Immature natural killer cell (primary cell): Measurements from ENCODE around the gene PLEKHA1. TPM values are rescaled to one million over a fixed set of nuclear protein-coding genes. Genes with fewer than 3 reads are reported as not detected.

Experiments used
- DNase-seq, 3 donors: peaks; one replicate each; pipeline ENCODE4 v3.0.0; 2022; ENCODE audit warnings: mixed read lengths in 1 of 3
- H3K27ac Mint-ChIP-seq, 6 donors: one replicate each; pipeline ENCODE4 v1.8.0; 2020; ENCODE audit warnings: mixed read lengths in 6 of 6, mild to moderate bottlenecking in 5 of 6, inconsistent platforms in 4 of 6, moderate library complexity in 3 of 6
- H3K27me3 Mint-ChIP-seq, 3 donors: one replicate each; pipeline ENCODE4 v1.8.0; 2020 to 2021; ENCODE audit warnings: low read depth in 3 of 3, mild to moderate bottlenecking in 3 of 3, mixed read lengths in 3 of 3, moderate library complexity in 3 of 3, inconsistent platforms in 1 of 3
- H3K36me3 Mint-ChIP-seq, 3 donors: one replicate each; pipeline ENCODE4 v1.8.0; 2020; ENCODE audit warnings: mixed read lengths in 3 of 3, inconsistent platforms in 2 of 3, mild to moderate bottlenecking in 2 of 3
- H3K4me1 Mint-ChIP-seq, 2 donors: one replicate each; pipeline ENCODE4 v1.8.0; 2020; ENCODE audit warnings: inconsistent platforms in 2 of 2, mild to moderate bottlenecking in 2 of 2, mixed read lengths in 2 of 2, moderate library complexity in 1 of 2
- H3K4me3 Mint-ChIP-seq, 5 donors: one replicate each; pipeline ENCODE4 v1.8.0; 2020; ENCODE audit warnings: mild to moderate bottlenecking in 5 of 5, mixed read lengths in 5 of 5, inconsistent platforms in 3 of 5, moderate library complexity in 3 of 5
- H3K9me3 Mint-ChIP-seq, 6 donors: one replicate each; pipeline ENCODE4 v1.8.0; 2020; ENCODE audit warnings: mild to moderate bottlenecking in 6 of 6, mixed read lengths in 6 of 6, inconsistent platforms in 4 of 6, moderate library complexity in 3 of 6
- polyA plus RNA-seq, 3 donors: library from polyadenylated mRNA; unstranded; fragments of 300-500 nt; fragmentation: Illumina TruSeq; gene quantifications; one replicate each; pipeline ENCODE4 v1.2.3, GENCODE V29; 2021

PLEKHA1 gene
- polyA plus RNA-seq, 3 donors from 2014 or later, result 134 to 142 (median 140) TPM

DNA sequence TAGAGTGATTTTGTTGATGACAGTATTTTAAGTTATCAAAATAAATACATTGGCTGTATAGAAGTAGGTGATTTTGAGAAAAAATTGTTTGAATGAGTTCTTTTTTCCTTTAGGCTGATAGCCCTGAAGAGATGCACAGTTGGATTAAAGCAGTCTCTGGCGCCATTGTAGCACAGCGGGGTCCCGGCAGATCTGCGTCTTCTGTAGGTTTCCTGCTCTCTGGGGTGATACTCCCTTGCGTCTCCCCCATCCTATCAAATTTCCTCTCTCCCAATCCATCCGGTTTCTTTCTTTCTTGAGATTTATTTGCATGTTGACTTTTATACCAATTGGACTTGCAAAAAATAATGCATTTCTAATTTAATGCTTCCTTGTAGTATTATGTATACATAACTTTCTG lies 52.3 kb downstream of the PLEKHA1 start:
- H3K36me3 Mint-ChIP-seq, result peaks cover 19 to 42% (median 32%) of the 10 kb centered on the region in 3 donors
- no peak for DNase-seq
- peak overlapping the region; percentile 14 to 51 (median 30) for H3K4me3 Mint-ChIP-seq
- peak overlapping the region; percentile 20 to 88 (median 83) for H3K27ac Mint-ChIP-seq
- no peaks in the 10 kb centered on the region for H3K27me3 Mint-ChIP-seq
- no peaks in the 10 kb centered on the region for H3K9me3 Mint-ChIP-seq
- H3K4me1 Mint-ChIP-seq, result peaks cover 59 to 63% of the 10 kb centered on the region in 2 donors

DNA sequence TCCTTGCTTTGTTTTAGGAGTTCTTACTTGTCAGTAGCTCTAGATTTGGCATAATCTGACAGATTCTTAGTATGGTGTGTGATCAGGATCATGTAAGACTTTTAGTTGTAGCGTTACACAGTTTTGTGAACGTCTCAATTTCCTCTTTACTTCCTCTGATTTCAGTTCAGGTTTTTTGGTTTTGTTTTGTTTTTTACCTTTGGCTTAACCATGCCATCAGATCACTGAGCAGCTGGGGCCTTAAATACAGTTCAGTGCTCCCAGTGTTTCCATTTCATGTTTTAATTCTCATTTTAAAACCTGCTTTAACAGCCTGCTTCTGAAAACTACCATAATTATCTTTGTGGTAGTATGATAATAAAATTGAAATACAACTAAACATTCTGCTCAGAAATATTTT lies 52.8 kb downstream of the PLEKHA1 start:
- no peak for DNase-seq
- Mint-ChIP-seq H3K9me3 (no peaks in the 10 kb centered on the region), H3K4me1 (peaks cover 55 to 61% of the 10 kb centered on the region in 2 donors), H3K4me3 (peak overlapping the region; percentile 14 to 51 (median 30)), H3K27ac (peak overlapping the region; percentile 20 to 88 (median 83)), H3K36me3 (peaks cover 20 to 45% (median 32%) of the 10 kb centered on the region in 3 donors), H3K27me3 (no peaks in the 10 kb centered on the region)

- peak; percentile 47 to 56 (median 50) for DNase-seq
- peaks cover 0 to 3% (median 0%) of the 10 kb centered on the region in 6 donors for H3K9me3 Mint-ChIP-seq
- H3K4me3 Mint-ChIP-seq, result no peak overlapping the region
- H3K27ac Mint-ChIP-seq, result peak overlapping the region in 2 of 6 donors; percentile 46 to 51
- H3K27me3 Mint-ChIP-seq, result peaks cover 0 to 2% (median 0%) of the 10 kb centered on the region in 3 donors
- H3K4me1 Mint-ChIP-seq, result peaks cover 6 to 21% of the 10 kb centered on the region in 2 donors
- peaks cover 13 to 27% (median 17%) of the 10 kb centered on the region in 3 donors for H3K36me3 Mint-ChIP-seq
Measured at GRCh38 chr10:122435212-122435827, 60.8 kb downstream of the PLEKHA1 start.

DNA sequence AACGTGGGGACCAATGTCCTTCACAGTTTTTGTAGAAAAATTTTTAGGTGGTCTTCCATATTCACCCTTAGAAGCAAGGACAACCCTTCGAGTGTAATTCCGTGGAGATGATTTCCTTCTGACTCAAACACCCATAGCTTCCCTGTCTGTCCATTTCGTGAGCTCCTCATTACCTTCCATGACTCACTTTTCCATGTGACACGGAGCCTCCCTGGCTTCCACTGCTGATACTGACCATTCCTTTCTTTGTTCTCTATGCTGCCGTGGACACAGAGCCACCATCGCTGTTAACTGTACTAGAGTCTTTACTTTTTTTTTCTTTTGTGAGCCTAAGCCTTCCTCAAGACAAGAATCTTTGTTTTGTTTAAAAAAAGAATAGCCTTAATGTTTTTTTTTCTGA lies 67.5 kb downstream of the PLEKHA1 start:
- Mint-ChIP-seq H3K27ac (no peak overlapping the region), H3K36me3 (peaks cover 7 to 11% (median 11%) of the 10 kb centered on the region in 3 donors), H3K27me3 (peaks cover 0 to 2% (median 1%) of the 10 kb centered on the region in 3 donors), H3K9me3 (peaks cover 0 to 3% (median 0%) of the 10 kb centered on the region in 6 donors), H3K4me1 (no peaks in the 10 kb centered on the region), H3K4me3 (no peak overlapping the region)
- DNase-seq, result no peak

DNA sequence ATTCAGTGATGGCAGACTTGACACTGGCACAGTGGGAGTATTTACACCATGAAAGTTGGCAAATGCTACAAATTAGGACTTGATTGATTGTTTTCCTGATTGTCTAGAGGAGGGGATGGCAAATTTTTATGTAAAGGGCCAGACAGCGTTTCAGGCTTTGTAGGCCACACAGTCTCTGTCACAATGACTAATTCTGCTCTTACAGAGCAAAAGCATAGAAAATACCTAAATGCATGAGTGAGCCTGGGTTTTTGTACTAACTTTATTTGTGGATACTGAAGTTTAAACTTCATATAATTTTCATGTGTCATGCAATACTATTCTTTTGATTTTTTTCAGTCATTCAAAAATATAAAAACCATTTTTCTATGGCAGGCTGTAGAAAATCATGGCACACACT lies 71.0 kb downstream of the PLEKHA1 start:
- H3K4me3 Mint-ChIP-seq, result no peak overlapping the region
- no peak overlapping the region for H3K27ac Mint-ChIP-seq
- H3K27me3 Mint-ChIP-seq, result peaks cover 2 to 11% (median 3%) of the 10 kb centered on the region in 3 donors
- no peaks in the 10 kb centered on the region for H3K4me1 Mint-ChIP-seq
- H3K9me3 Mint-ChIP-seq, result no peaks in the 10 kb centered on the region
- DNase-seq, result no peak
- peaks cover 0 to 1% (median 0%) of the 10 kb centered on the region in 3 donors for H3K36me3 Mint-ChIP-seq

GRCh38 chr10:122445904-122446303 lies 71.4 kb downstream of the PLEKHA1 start:
- no peaks in the 10 kb centered on the region for H3K4me1 Mint-ChIP-seq
- DNase-seq, result no peak

DNA sequence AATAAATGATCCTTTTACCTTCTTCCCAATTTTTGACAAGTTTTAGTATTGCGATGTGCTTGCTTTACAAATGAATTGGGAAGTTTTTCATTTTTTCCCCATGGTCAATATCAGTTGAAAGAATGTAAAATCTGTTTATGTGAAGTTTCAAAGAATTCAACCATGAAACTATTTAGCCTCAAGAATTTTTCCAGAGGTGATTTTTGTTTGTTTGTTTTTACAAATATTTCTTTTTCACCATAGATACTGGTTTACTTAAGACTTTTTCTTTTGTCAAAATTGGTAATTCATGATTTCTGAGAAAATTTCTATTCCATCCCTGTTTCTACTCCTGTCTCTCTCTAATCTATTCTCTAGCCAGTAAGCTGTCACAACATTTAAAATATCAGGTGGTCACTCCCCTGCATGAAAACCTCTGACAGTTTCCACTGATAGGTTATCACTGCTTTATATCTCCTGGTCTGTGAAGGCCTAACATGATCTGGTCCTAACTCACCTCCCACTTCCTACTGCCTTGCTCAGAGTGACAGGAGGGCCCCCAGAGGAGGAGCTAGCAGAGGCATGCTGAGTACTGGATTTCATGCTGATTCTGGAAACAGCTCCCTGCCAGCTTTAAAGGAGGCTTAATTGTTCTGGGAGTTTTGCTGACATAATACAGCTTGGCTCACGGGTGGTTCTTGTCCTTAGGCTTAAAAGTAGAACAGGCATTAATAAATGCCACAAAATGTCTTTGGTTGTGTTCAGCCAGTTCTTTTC lies 72.3 kb downstream of the PLEKHA1 start:
- no peaks in the 10 kb centered on the region for H3K9me3 Mint-ChIP-seq
- no peaks in the 10 kb centered on the region for H3K36me3 Mint-ChIP-seq
- no peak overlapping the region for H3K27ac Mint-ChIP-seq
- peaks cover 2 to 11% (median 3%) of the 10 kb centered on the region in 3 donors for H3K27me3 Mint-ChIP-seq
- H3K4me3 Mint-ChIP-seq, result no peak overlapping the region
- no peaks in the 10 kb centered on the region for H3K4me1 Mint-ChIP-seq
- no peak for DNase-seq

More at GRCh38 chr10:122445904-122446303, 71.4 kb downstream of the PLEKHA1 start:
- no peak overlapping the region for H3K4me3 Mint-ChIP-seq
- H3K9me3 Mint-ChIP-seq, result no peaks in the 10 kb centered on the region
- H3K36me3 Mint-ChIP-seq, result no peaks in the 10 kb centered on the region
- H3K27ac Mint-ChIP-seq, result no peak overlapping the region
- peaks cover 2 to 11% (median 3%) of the 10 kb centered on the region in 3 donors for H3K27me3 Mint-ChIP-seq

DNA sequence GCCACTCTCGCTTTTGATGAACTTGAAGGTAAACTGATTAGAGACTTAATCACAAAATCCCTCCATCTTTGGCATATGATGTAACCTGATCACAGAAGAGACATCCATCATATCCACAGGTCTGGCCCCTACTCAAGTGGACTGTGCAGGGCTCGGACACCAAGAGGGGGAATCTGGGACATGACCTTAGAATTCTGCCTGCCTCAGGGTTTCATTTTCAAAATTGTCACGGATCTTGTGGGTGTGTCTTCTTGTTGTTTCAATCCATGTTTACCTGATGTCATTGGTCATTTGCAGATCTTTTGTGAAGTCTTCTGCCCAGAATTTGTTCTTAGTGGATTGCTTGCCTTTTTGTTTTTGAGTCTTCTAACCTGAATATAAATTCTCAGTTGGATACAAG lies 74.1 kb downstream of the PLEKHA1 start:
- Mint-ChIP-seq H3K27me3 (peaks cover 2 to 9% (median 3%) of the 10 kb centered on the region in 3 donors), H3K36me3 (no peaks in the 10 kb centered on the region), H3K27ac (no peak overlapping the region), H3K4me1 (no peaks in the 10 kb centered on the region), H3K9me3 (no peaks in the 10 kb centered on the region), H3K4me3 (no peak overlapping the region)
- DNase-seq, result no peak

GRCh38 chr10:122449153-122449552 lies 74.6 kb downstream of the PLEKHA1 start:
- H3K4me3 Mint-ChIP-seq, result no peak overlapping the region
- H3K27me3 Mint-ChIP-seq, result peaks cover 2 to 11% (median 3%) of the 10 kb centered on the region in 3 donors
- no peaks in the 10 kb centered on the region for H3K9me3 Mint-ChIP-seq
- DNase-seq, result no peak
- no peaks in the 10 kb centered on the region for H3K4me1 Mint-ChIP-seq
- H3K27ac Mint-ChIP-seq, result no peak overlapping the region
- no peaks in the 10 kb centered on the region for H3K36me3 Mint-ChIP-seq

GRCh38 chr10:122450353-122450990 lies 76.0 kb downstream of the PLEKHA1 start:
- DNase-seq, result no peak
- Mint-ChIP-seq H3K9me3 (no peaks in the 10 kb centered on the region), H3K4me1 (no peaks in the 10 kb centered on the region), H3K4me3 (no peak overlapping the region), H3K27ac (no peak overlapping the region), H3K27me3 (peaks cover 2 to 12% (median 2%) of the 10 kb centered on the region in 3 donors), H3K36me3 (no peaks in the 10 kb centered on the region)

- no peaks in the 10 kb centered on the region for H3K36me3 Mint-ChIP-seq
- no peak overlapping the region for H3K27ac Mint-ChIP-seq
- H3K4me3 Mint-ChIP-seq, result no peak overlapping the region
- H3K4me1 Mint-ChIP-seq, result no peaks in the 10 kb centered on the region
- H3K27me3 Mint-ChIP-seq, result peaks cover 0 to 10% (median 8%) of the 10 kb centered on the region in 3 donors
- no peak for DNase-seq
- no peaks in the 10 kb centered on the region for H3K9me3 Mint-ChIP-seq
Measured at GRCh38 chr10:122454071-122454470, 79.6 kb downstream of the PLEKHA1 start.

GRCh38 chr10:122454603-122455080 lies 80.1 kb downstream of the PLEKHA1 start, which contains the start of gene ARMS2:
Gene ARMS2, plus strand, starts transcription at chr10:122454653. Its CDS starts 75 bp downstream, at chr10:122454728.
- DNase-seq, result no peak
- H3K4me1 Mint-ChIP-seq, result peaks cover 0 to 1% of the 10 kb centered on the region in 2 donors
- H3K9me3 Mint-ChIP-seq, result no peaks in the 10 kb centered on the region
- no peak within 1 kb of the TSS for H3K27ac Mint-ChIP-seq
- no peak within 1 kb of the TSS for H3K4me3 Mint-ChIP-seq
- peaks cover 0 to 13% (median 8%) of the 10 kb centered on the region in 3 donors for H3K27me3 Mint-ChIP-seq
- H3K36me3 Mint-ChIP-seq, result no peaks in the 10 kb centered on the region

- DNase-seq, result no peak
- Mint-ChIP-seq H3K4me3 (no peak overlapping the region), H3K27ac (no peak overlapping the region), H3K36me3 (no peaks in the 10 kb centered on the region), H3K4me1 (peaks cover 2 to 3% of the 10 kb centered on the region in 2 donors), H3K9me3 (no peaks in the 10 kb centered on the region), H3K27me3 (peaks cover 2 to 16% (median 8%) of the 10 kb centered on the region in 3 donors)
Measured at GRCh38 chr10:122455376-122456079, 81.0 kb downstream of the PLEKHA1 start.
